GM23248 (cell line): ENCODE data around the gene LILRA5.

ENCODE experiments used
- EZH2 ChIP-seq: fragments of 200-600 bp; sonication (generic); IDR thresholded peaks from 2 replicates; pipeline ENCODE4 v1.6.1; 2018; ENCODE audit warnings: antibody characterized with exemption, mild to moderate bottlenecking; ENCODE audit not compliant: insufficient read depth, poor library complexity, severe bottlenecking
- EZH2phosphoT487 ChIP-seq: fragments of 200-600 bp; sonication (generic); IDR thresholded peaks from 2 replicates; pipeline ENCODE4 v1.6.1; 2018; ENCODE audit warnings: antibody characterized with exemption, moderate library complexity, mild to moderate bottlenecking, low read depth; ENCODE audit not compliant: insufficient read depth

GRCh38 chr19:54332149-54332548 lies 19.2 kb upstream of the LILRA5 start:
- TF ChIP-seq EZH2phosphoT487 (no peak), EZH2 (no peak)
